Right atrium auricular region (tissue), 2 donors: ENCODE measurements around the gene ARMC9. TPM values are rescaled to one million over a fixed set of nuclear protein-coding genes. Genes with fewer than 3 reads are reported as not detected.

Experiments
- DNase-seq: peaks from one replicate; pipeline ENCODE4 v3.0.0-alpha.2; 2019; ENCODE audit warnings: low spot score
- H3K27ac ChIP-seq, 2 donors: fragments of 200-600 bp; sonication (generic); 1 replicate in 1 of 2; 2 replicates in 1 of 2; pipeline ENCODE4 v1.5.1; 2016 to 2019
- H3K27me3 ChIP-seq, 2 donors: fragments of 200-600 bp; sonication (generic); one replicate each; pipeline versions ENCODE4 v1.5.1 to v1.6.0; 2017 to 2019
- H3K36me3 ChIP-seq: fragments of 200-600 bp; sonication (generic); one replicate; pipeline ENCODE4 v1.5.1; 2016
- H3K4me1 ChIP-seq, 2 donors: fragments of 200-600 bp; sonication (generic); one replicate each; pipeline versions ENCODE4 v1.5.1 to v1.6.0; 2017 to 2019
- H3K4me3 ChIP-seq, 2 donors: fragments of 200-600 bp; sonication (generic); 1 replicate in 1 of 2; 2 replicates in 1 of 2; pipeline ENCODE4 v1.5.1; 2017 to 2019; ENCODE audit warnings: mild to moderate bottlenecking in 1 of 2, moderate library complexity in 1 of 2
- H3K9me3 ChIP-seq, 2 donors: fragments of 200-600 bp; sonication (generic); one replicate each; pipeline ENCODE4 v1.5.1; 2019
- CTCF ChIP-seq, 2 donors: fragments of 200-600 bp; sonication (generic); IDR thresholded peaks; one replicate each; pipeline ENCODE4 v1.5.1; 2019; ENCODE audit warnings: antibody characterized with exemption in 2 of 2
- total RNA-seq, 2 donors: library from RNA; depleted of rRNA; stranded (reverse); fragments of >200 nt; gene quantifications; one replicate each; pipeline ENCODE4 v1.1.0, GENCODE V29; 2016

The ARMC9 gene
- total RNA-seq, 2 donors from 2014 or later: 2.0 to 2.9 TPM

GRCh38 chr2:231332872-231333500 lies 134.6 kb downstream of the ARMC9 start:
- peak; percentile 44 for DNase-seq
- no peak overlapping the region for H3K4me3 ChIP-seq
- no peaks in the 10 kb centered on the region for H3K36me3 ChIP-seq
- H3K9me3 ChIP-seq: no peaks in the 10 kb centered on the region
- TF ChIP-seq CTCF (IDR thresholded peaks at IDR 0.05): no peak
- no peaks in the 10 kb centered on the region for H3K4me1 ChIP-seq
- no peaks in the 10 kb centered on the region for H3K27me3 ChIP-seq
- no peak overlapping the region for H3K27ac ChIP-seq

- Histone ChIP-seq H3K4me1 (no peaks in the 10 kb centered on the region), H3K36me3 (no peaks in the 10 kb centered on the region), H3K27me3 (no peaks in the 10 kb centered on the region), H3K27ac (no peak overlapping the region), H3K4me3 (no peak overlapping the region), H3K9me3 (no peaks in the 10 kb centered on the region)
- DNase-seq: peak; percentile 60
- no peak for TF ChIP-seq CTCF (IDR thresholded peaks at IDR 0.05)
Observed at GRCh38 chr2:231334179-231334930, 135.9 kb downstream of the ARMC9 start.

GRCh38 chr2:231334981-231335380 lies 136.6 kb downstream of the ARMC9 start:
- Histone ChIP-seq H3K27ac (no peak overlapping the region), H3K9me3 (no peaks in the 10 kb centered on the region), H3K4me3 (no peak overlapping the region), H3K27me3 (no peaks in the 10 kb centered on the region), H3K4me1 (no peaks in the 10 kb centered on the region), H3K36me3 (no peaks in the 10 kb centered on the region)
- no peak for DNase-seq
- TF ChIP-seq CTCF (IDR thresholded peaks at IDR 0.05): no peak

DNA sequence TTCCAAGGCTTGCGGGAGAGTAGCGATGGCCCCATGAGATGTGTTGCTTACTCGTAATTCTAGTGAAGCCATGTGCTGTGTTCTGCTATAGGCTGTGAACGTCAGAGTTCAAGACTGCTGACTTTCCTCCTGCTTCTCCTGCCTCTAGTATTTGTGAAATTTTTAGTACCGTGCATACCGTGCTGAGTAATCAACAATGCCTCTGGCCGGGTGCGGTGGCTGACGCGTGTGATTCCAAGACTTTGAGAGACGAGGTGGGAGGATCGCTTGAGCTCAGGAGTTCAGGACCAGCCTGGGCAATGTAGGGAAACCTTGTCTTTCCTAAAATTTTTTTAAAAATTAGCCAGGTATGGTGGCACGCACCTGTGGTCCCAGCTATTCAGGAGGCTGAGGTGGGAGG lies 137.2 kb downstream of the ARMC9 start:
- peak; percentile 21 for DNase-seq
- Histone ChIP-seq H3K9me3 (no peaks in the 10 kb centered on the region), H3K27me3 (no peaks in the 10 kb centered on the region), H3K27ac (no peak overlapping the region), H3K4me3 (no peak overlapping the region), H3K4me1 (no peaks in the 10 kb centered on the region), H3K36me3 (no peaks in the 10 kb centered on the region)
- TF ChIP-seq CTCF (IDR thresholded peaks at IDR 0.05): no peak

DNA sequence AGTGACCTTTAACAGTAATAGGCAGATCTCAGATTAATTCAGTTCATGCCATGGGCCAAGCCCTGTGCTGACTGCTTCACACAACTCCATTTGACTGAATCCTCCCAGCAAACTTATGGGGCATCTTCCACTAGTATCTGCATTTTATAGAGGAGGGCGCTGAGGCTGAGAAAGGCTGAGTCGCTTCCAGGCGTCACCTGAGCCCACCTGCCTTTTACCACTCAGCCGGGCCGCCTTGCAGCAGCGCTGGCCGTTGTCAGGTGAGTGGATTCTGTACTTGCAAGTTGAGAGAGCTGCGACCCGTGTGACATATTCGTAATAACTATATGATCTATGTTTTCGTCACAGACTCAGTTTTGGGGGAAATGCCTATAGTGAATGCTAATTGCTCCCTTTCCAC lies 137.8 kb downstream of the ARMC9 start:
- no peak for TF ChIP-seq CTCF (IDR thresholded peaks at IDR 0.05)
- Histone ChIP-seq H3K4me1 (no peaks in the 10 kb centered on the region), H3K4me3 (no peak overlapping the region), H3K9me3 (no peaks in the 10 kb centered on the region), H3K36me3 (no peaks in the 10 kb centered on the region), H3K27me3 (no peaks in the 10 kb centered on the region), H3K27ac (no peak overlapping the region)
- DNase-seq: peak; percentile 43
